Immature natural killer cell (primary cell): ENCODE data around the gene RAPGEF1. TPM values are rescaled to one million over a fixed set of nuclear protein-coding genes. Genes with fewer than 3 reads are reported as not detected.

ENCODE experiments used
- DNase-seq, 3 donors: peaks; one replicate each; pipeline ENCODE4 v3.0.0; 2022; ENCODE audit warnings: mixed read lengths in 1 of 3
- H3K27ac Mint-ChIP-seq, 6 donors: one replicate each; pipeline ENCODE4 v1.8.0; 2020; ENCODE audit warnings: mixed read lengths in 6 of 6, mild to moderate bottlenecking in 5 of 6, inconsistent platforms in 4 of 6, moderate library complexity in 3 of 6
- H3K27me3 Mint-ChIP-seq, 3 donors: one replicate each; pipeline ENCODE4 v1.8.0; 2020 to 2021; ENCODE audit warnings: low read depth in 3 of 3, mild to moderate bottlenecking in 3 of 3, mixed read lengths in 3 of 3, moderate library complexity in 3 of 3, inconsistent platforms in 1 of 3
- H3K36me3 Mint-ChIP-seq, 3 donors: one replicate each; pipeline ENCODE4 v1.8.0; 2020; ENCODE audit warnings: mixed read lengths in 3 of 3, inconsistent platforms in 2 of 3, mild to moderate bottlenecking in 2 of 3
- H3K4me1 Mint-ChIP-seq, 2 donors: one replicate each; pipeline ENCODE4 v1.8.0; 2020; ENCODE audit warnings: inconsistent platforms in 2 of 2, mild to moderate bottlenecking in 2 of 2, mixed read lengths in 2 of 2, moderate library complexity in 1 of 2
- H3K4me3 Mint-ChIP-seq, 5 donors: one replicate each; pipeline ENCODE4 v1.8.0; 2020; ENCODE audit warnings: mild to moderate bottlenecking in 5 of 5, mixed read lengths in 5 of 5, inconsistent platforms in 3 of 5, moderate library complexity in 3 of 5
- H3K9me3 Mint-ChIP-seq, 6 donors: one replicate each; pipeline ENCODE4 v1.8.0; 2020; ENCODE audit warnings: mild to moderate bottlenecking in 6 of 6, mixed read lengths in 6 of 6, inconsistent platforms in 4 of 6, moderate library complexity in 3 of 6
- polyA plus RNA-seq, 3 donors: library from polyadenylated mRNA; unstranded; fragments of 300-500 nt; fragmentation: Illumina TruSeq; gene quantifications; one replicate each; pipeline ENCODE4 v1.2.3, GENCODE V29; 2021

Gene RAPGEF1
- polyA plus RNA-seq, 3 donors from 2014 or later: 1.2 to 15.8 (median 7.4) TPM

GRCh38 chr9:131706608-131706970, 33.3 kb downstream of the RAPGEF1 start:
- Mint-ChIP-seq H3K27me3 (peaks cover 0 to 5% (median 2%) of the 10 kb centered on the region in 3 donors), H3K27ac (peak overlapping the region; percentile 81 to 93 (median 88)), H3K9me3 (no peaks in the 10 kb centered on the region), H3K4me1 (peaks cover 93 to 98% of the 10 kb centered on the region in 2 donors), H3K36me3 (no peaks in the 10 kb centered on the region), H3K4me3 (peak overlapping the region in 1 of 5 donors; percentile 11)
- no peak for DNase-seq

DNA sequence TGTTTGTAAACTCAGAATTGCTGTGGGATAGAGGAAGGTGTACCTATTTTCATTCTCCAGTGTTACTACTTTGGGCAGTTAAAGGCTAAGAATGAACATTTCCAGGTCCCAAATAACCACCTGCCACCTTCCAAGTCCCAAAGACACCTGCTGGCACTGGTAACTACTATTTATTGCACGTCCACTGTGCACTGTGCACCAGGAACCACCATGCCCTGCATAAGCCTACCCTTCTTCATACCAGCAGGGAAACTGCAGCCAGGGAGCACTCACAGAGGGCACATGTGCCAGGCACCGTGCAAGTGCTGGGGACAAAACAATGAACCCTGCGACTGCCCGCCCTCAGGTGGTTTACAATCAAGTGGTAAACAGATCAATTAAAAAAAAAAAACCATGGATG, 34.9 kb downstream of the RAPGEF1 start:
- no peak overlapping the region for H3K4me3 Mint-ChIP-seq
- no peaks in the 10 kb centered on the region for H3K9me3 Mint-ChIP-seq
- peaks cover 93 to 100% of the 10 kb centered on the region in 2 donors for H3K4me1 Mint-ChIP-seq
- H3K27ac Mint-ChIP-seq: peak overlapping the region in 5 of 6 donors; percentile 36 to 84 (median 65)
- H3K27me3 Mint-ChIP-seq: peaks cover 0 to 5% (median 2%) of the 10 kb centered on the region in 3 donors
- H3K36me3 Mint-ChIP-seq: no peaks in the 10 kb centered on the region
- no peak for DNase-seq

GRCh38 chr9:131704141-131704983, 35.5 kb downstream of the RAPGEF1 start:
- H3K27me3 Mint-ChIP-seq: peaks cover 0 to 5% (median 2%) of the 10 kb centered on the region in 3 donors
- no peaks in the 10 kb centered on the region for H3K9me3 Mint-ChIP-seq
- peak overlapping the region in 2 of 5 donors; percentile 3 to 75 for H3K4me3 Mint-ChIP-seq
- no peaks in the 10 kb centered on the region for H3K36me3 Mint-ChIP-seq
- no peak for DNase-seq
- peak overlapping the region; percentile 44 to 84 (median 70) for H3K27ac Mint-ChIP-seq
- peaks cover 93 to 100% of the 10 kb centered on the region in 2 donors for H3K4me1 Mint-ChIP-seq

DNA sequence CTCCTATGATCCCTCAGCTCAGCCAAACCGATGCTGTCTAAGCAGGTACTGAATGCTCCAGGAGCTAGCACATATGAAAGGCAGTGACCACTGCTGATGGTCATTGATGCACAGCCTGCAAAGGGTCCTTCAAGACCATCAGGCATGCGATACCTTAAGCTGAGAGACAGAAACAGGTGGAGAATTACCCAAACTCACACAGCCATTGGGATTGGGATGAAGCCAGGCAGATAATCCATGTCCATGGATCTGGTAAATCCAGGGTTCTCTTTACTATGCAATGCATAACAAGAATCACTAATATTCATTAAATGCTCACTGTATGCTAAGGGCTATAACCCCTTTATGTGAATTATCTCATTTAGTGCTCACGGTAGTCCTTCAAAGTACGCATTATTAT, 36.2 kb downstream of the RAPGEF1 start:
- Mint-ChIP-seq H3K27me3 (peaks cover 0 to 5% (median 5%) of the 10 kb centered on the region in 3 donors), H3K4me3 (no peak overlapping the region), H3K27ac (peak overlapping the region in 1 of 6 donors; percentile 81), H3K4me1 (peaks cover 94 to 100% of the 10 kb centered on the region in 2 donors), H3K36me3 (no peaks in the 10 kb centered on the region), H3K9me3 (no peaks in the 10 kb centered on the region)
- DNase-seq: no peak

- Mint-ChIP-seq H3K36me3 (no peaks in the 10 kb centered on the region), H3K4me3 (no peak overlapping the region), H3K27me3 (peaks cover 0 to 7% (median 5%) of the 10 kb centered on the region in 3 donors), H3K9me3 (no peaks in the 10 kb centered on the region), H3K27ac (peak overlapping the region in 3 of 6 donors; percentile 29 to 49 (median 40)), H3K4me1 (peaks cover 94 to 100% of the 10 kb centered on the region in 2 donors)
- no peak for DNase-seq
Measured at GRCh38 chr9:131702911-131703310, 37.0 kb downstream of the RAPGEF1 start.

DNA sequence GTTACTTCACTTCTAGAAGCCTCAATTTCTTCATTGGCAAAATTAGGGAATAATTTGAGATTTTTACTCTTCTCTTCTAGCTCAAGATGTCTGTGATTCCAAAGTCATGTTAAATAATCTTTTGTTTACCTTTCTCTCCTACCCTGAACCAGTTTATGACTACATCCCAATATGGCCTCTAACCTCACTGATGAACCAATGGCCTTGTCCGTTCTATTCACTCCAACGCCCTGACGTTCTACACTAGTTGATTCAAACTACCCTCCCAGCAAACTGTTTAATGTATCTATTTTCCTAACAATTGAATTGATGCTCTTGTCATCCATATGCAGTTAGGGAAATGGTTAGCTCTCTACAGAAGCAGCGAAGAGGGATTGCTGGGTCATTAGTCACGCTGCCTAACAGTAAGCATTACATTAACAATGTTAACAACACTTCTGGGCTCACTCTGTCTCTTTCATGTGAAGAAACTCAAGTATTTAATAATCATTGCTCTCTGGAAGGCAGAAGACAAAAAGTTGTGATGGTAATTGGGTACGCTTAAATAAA, 38.0 kb downstream of the RAPGEF1 start:
- no peaks in the 10 kb centered on the region for H3K9me3 Mint-ChIP-seq
- no peaks in the 10 kb centered on the region for H3K36me3 Mint-ChIP-seq
- DNase-seq: no peak
- peaks cover 94 to 100% of the 10 kb centered on the region in 2 donors for H3K4me1 Mint-ChIP-seq
- H3K4me3 Mint-ChIP-seq: no peak overlapping the region
- peak overlapping the region in 4 of 6 donors; percentile 0 to 26 (median 8) for H3K27ac Mint-ChIP-seq
- peaks cover 0 to 7% (median 0%) of the 10 kb centered on the region in 3 donors for H3K27me3 Mint-ChIP-seq

- peaks cover 0 to 7% (median 0%) of the 10 kb centered on the region in 3 donors for H3K27me3 Mint-ChIP-seq
- H3K27ac Mint-ChIP-seq: peak overlapping the region in 3 of 6 donors; percentile 12 to 68 (median 19)
- peaks cover 94 to 100% of the 10 kb centered on the region in 2 donors for H3K4me1 Mint-ChIP-seq
- H3K4me3 Mint-ChIP-seq: no peak overlapping the region
- H3K9me3 Mint-ChIP-seq: no peaks in the 10 kb centered on the region
- DNase-seq: no peak
- no peaks in the 10 kb centered on the region for H3K36me3 Mint-ChIP-seq
Measured at GRCh38 chr9:131701436-131701781, 38.5 kb downstream of the RAPGEF1 start.

DNA sequence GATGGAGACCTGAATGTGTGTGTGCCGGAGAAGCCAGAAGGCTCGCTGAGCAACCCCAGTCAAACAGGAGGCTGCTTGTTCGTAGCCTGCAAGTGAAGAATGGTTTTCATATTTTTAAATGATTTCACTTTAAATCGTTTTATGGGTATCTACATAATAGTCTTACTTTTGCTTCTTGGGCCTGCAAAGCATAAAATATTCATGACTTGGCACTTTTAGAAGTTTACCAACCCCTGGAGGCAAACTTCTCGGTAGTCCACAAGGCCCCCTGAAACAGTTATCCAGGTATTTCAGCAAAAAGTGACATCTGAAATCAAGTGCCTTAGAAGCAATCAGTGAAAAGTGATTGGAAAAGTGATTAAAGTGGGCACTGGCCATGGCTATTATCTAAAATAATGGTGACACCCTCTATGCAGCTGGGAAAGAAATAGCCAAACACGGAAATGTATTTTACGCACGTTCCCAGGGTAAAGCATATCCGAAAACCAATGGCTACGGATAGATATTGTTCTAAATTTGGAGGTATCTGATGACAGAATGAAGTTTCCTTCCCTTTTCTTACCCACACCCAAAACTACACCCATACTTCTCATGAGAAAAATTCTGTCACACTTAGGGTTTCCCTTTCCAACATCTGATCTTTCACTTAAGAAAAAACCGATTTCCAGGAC, 39.0 kb downstream of the RAPGEF1 start:
- H3K4me1 Mint-ChIP-seq: peaks cover 93 to 100% of the 10 kb centered on the region in 2 donors
- peak overlapping the region in 4 of 6 donors; percentile 19 to 76 (median 46) for H3K27ac Mint-ChIP-seq
- no peaks in the 10 kb centered on the region for H3K36me3 Mint-ChIP-seq
- no peak overlapping the region for H3K4me3 Mint-ChIP-seq
- no peak for DNase-seq
- H3K9me3 Mint-ChIP-seq: no peaks in the 10 kb centered on the region
- H3K27me3 Mint-ChIP-seq: peaks cover 0 to 7% (median 0%) of the 10 kb centered on the region in 3 donors

GRCh38 chr9:131700076-131700475, 39.8 kb downstream of the RAPGEF1 start:
- Mint-ChIP-seq H3K27me3 (peaks cover 0 to 5% (median 1%) of the 10 kb centered on the region in 3 donors), H3K4me3 (peak overlapping the region; percentile 28 to 76 (median 55)), H3K4me1 (peaks cover 93 to 100% of the 10 kb centered on the region in 2 donors), H3K27ac (peak overlapping the region in 4 of 6 donors; percentile 32 to 84 (median 59)), H3K36me3 (no peaks in the 10 kb centered on the region), H3K9me3 (no peaks in the 10 kb centered on the region)
- no peak for DNase-seq

DNA sequence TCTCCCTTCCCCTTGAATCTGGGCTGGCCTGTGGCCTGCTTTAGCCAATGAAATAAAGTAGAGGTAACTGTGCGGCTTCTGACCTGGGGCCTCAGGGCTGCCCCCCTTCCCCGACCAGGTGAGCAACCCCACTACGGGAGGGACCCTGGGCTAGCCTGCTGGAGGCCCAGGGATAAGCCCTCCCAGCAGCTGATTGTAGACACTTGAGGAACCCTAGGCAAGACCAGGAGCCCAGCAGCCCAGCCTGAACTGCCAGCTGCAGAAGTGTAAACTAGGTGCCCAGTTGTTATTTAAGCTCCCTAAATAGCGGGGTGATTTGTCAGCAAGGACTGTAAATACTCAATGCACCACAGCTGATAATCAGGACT, 41.3 kb downstream of the RAPGEF1 start:
- Mint-ChIP-seq H3K4me3 (peak overlapping the region in 3 of 5 donors; percentile 65 to 74 (median 74)), H3K4me1 (peaks cover 93 to 100% of the 10 kb centered on the region in 2 donors), H3K9me3 (no peaks in the 10 kb centered on the region), H3K36me3 (no peaks in the 10 kb centered on the region), H3K27ac (peak overlapping the region; percentile 9 to 85 (median 82)), H3K27me3 (peaks cover 0 to 5% (median 1%) of the 10 kb centered on the region in 3 donors)
- no peak for DNase-seq

GRCh38 chr9:131697908-131698617, 41.8 kb downstream of the RAPGEF1 start:
- peaks cover 0 to 5% (median 1%) of the 10 kb centered on the region in 3 donors for H3K27me3 Mint-ChIP-seq
- peak overlapping the region; percentile 37 to 85 (median 81) for H3K27ac Mint-ChIP-seq
- H3K36me3 Mint-ChIP-seq: no peaks in the 10 kb centered on the region
- peak overlapping the region in 3 of 5 donors; percentile 2 to 59 (median 15) for H3K4me3 Mint-ChIP-seq
- DNase-seq: no peak
- no peaks in the 10 kb centered on the region for H3K9me3 Mint-ChIP-seq
- peaks cover 93 to 100% of the 10 kb centered on the region in 2 donors for H3K4me1 Mint-ChIP-seq

DNA sequence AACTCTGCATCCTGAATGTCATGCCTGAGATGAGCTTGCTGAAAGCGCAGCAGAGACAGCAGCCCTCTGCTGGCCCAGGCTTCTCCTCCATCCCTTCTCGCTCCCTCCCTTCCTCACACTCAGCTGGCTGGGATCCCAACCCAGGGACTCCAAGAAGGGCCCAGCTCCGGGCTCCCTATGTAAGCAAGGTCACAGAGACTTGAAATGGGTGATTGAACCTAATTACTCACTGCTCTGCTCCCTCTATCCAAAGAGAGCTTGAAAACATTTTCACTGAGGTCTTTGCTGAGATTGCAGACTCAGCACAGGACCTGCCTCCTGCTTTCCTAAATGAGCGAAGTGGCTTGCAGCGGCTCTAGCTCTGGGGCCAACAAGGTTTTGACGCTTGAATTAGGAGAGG, 42.8 kb downstream of the RAPGEF1 start:
- Mint-ChIP-seq H3K9me3 (no peaks in the 10 kb centered on the region), H3K27me3 (peaks cover 0 to 5% (median 1%) of the 10 kb centered on the region in 3 donors), H3K27ac (peak overlapping the region in 4 of 6 donors; percentile 43 to 81 (median 78)), H3K4me3 (no peak overlapping the region), H3K36me3 (no peaks in the 10 kb centered on the region), H3K4me1 (peaks cover 94 to 100% of the 10 kb centered on the region in 2 donors)
- DNase-seq: no peak

DNA sequence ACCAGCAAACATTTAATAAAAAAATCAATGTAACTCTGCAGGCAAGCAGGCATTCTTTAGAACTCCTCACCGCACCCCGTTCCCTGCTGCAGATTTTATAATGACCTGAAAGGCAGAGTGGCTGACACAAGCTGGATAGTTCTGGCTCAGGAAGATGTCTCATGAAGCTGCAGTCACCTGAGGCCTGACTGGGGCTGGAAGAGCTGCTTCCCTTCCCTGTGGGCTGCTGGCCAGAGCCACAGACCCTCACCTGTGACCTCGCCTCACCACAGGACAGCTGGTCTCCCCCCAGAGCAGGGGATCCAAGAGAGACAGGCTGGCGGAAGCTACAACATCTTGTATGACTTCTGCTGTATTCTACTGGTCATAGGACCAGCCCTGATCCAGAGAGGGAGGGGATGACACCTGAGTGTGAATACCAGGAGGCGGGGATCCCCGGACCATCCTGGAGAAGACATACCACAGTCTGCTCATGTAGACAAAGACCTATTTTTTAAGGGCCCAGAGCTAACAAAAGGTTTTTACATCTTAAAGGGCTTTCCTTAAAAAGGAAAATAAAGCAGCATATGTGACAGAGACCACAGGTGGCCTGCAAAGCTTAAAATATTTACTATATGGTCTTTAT, 43.9 kb downstream of the RAPGEF1 start:
- peak overlapping the region in 1 of 5 donors; percentile 7 for H3K4me3 Mint-ChIP-seq
- no peaks in the 10 kb centered on the region for H3K9me3 Mint-ChIP-seq

More for the DNA sequence above, 43.9 kb downstream of the RAPGEF1 start:
- Mint-ChIP-seq H3K27me3 (peaks cover 0 to 5% (median 1%) of the 10 kb centered on the region in 3 donors), H3K4me1 (peaks cover 97 to 100% of the 10 kb centered on the region in 2 donors), H3K27ac (peak overlapping the region in 5 of 6 donors; percentile 33 to 77 (median 60)), H3K36me3 (no peaks in the 10 kb centered on the region)
- DNase-seq: no peak
